ENCODE data around the gene CAMTA1. TPM values are rescaled to one million over a fixed set of nuclear protein-coding genes. Genes with fewer than 3 reads are reported as not detected.

Gene CAMTA1
- total and polyA plus RNA-seq, 4 donors: 18.0 to 93.5 (median 35.8) TPM

GRCh38 chr1:7500381-7501083 is 715.3 kb downstream of the CAMTA1 start:
- WGBS: 94% methylated on average over 22 of the region's 22 CpGs

More at GRCh38 chr1:7500381-7501083, 715.3 kb downstream of the CAMTA1 start:
- Histone ChIP-seq H3K9me3 (ENCODE audit: control insufficient read depth in 4 of 4, low read length in 3 of 4) (no peaks in the 10 kb centered on the region), H3K36me3 (ENCODE audit: control insufficient read depth in 4 of 4, insufficient read depth in 3 of 4, low read depth in 1 of 4, low read length in 3 of 4) (no peaks in the 10 kb centered on the region), H3K27ac (ENCODE audit: low read depth in 1 of 2, low read length in 2 of 2) (no peak overlapping the region), H3K9ac (ENCODE audit: low read depth in 1 of 2, low read length in 2 of 2) (no peak overlapping the region), H3K4me3 (ENCODE audit: low read depth in 1 of 3, low read length in 3 of 3) (no peak overlapping the region), H3K27me3 (ENCODE audit: control insufficient read depth in 4 of 4, insufficient read depth in 4 of 4, low read length in 3 of 4) (no peaks in the 10 kb centered on the region), H3K4me1 (ENCODE audit: control insufficient read depth in 4 of 4, insufficient read depth in 4 of 4, low read length in 3 of 4) (no peaks in the 10 kb centered on the region)
- no peak for TF ChIP-seq GABPA (IDR thresholded peaks at IDR 0.05 in 1 of 2, conservative IDR thresholded peaks at IDR 0.05 in 1 of 2)
- TF ChIP-seq CTCF (IDR thresholded peaks at IDR 0.05; ENCODE audit: low read depth, low read length, missing input control): no peak
- TF ChIP-seq NR2F2 (IDR thresholded peaks at IDR 0.05): no peak
- TF ChIP-seq REST (IDR thresholded peaks at IDR 0.05): no peak
- no peak for TF ChIP-seq HNF4G (IDR thresholded peaks at IDR 0.05)
- TF ChIP-seq FOXA1 (IDR thresholded peaks at IDR 0.05): no peak
- no peak for TF ChIP-seq MAX (IDR thresholded peaks at IDR 0.05)
- no peak for TF ChIP-seq HNF4A (conservative IDR thresholded peaks at IDR 0.05)
- TF ChIP-seq RXRA (IDR thresholded peaks at IDR 0.05): no peak
- no peak for TF ChIP-seq TAF1 (conservative IDR thresholded peaks at IDR 0.05)
- no peak for TF ChIP-seq ZBTB33 (IDR thresholded peaks at IDR 0.05)
- no peak for TF ChIP-seq SP1 (IDR thresholded peaks at IDR 0.05)
- no peak for TF ChIP-seq ATF3 (IDR thresholded peaks at IDR 0.05)
- no peak for DNase-seq (ENCODE audit: low spot score)

All from liver (tissue), 9 donors.